Measurements from ENCODE around the gene C12orf76. TPM values are rescaled to one million over a fixed set of nuclear protein-coding genes. Genes with fewer than 3 reads are reported as not detected.

Gene C12orf76
- total and polyA plus RNA-seq, 2 of the 13 experiments (the other 11 are each of a cell fraction or from before 2014, with no cell fraction given): 15.8 to 38.4 TPM

GRCh38 chr12:110033888-110034287 is 14.4 kb downstream of the C12orf76 start:
- ATAC-seq (no peak), DNase-seq (ENCODE audit: low spot score) (no peak), FAIRE-seq (no peak)
- H3K9me3 ChIP-seq (ENCODE audit: low read length): no peaks in the 10 kb centered on the region
- no peak overlapping the region for H3K4me3 ChIP-seq (replicated peaks in 1 of 3; ENCODE audit: insufficient read depth in 1 of 3, low read depth in 2 of 3, low read length in 3 of 3)
- H3K27me3 ChIP-seq (ENCODE audit: control insufficient read depth in 1 of 2, insufficient read depth in 2 of 2, low read length in 2 of 2): no peaks in the 10 kb centered on the region
- H3K27ac ChIP-seq (ENCODE audit: extremely low read length, insufficient read depth, low read length): peak overlapping the region; percentile 75
- 91% methylated on average over 3 of the region's 3 CpGs for WGBS (ENCODE audit: low lambda C conversion rate)
- TF ChIP-seq ATF4 (CRISPR knock-in tag; IDR thresholded peaks at IDR 0.05) (no peak), AGO2 (optimal IDR thresholded peaks at IDR 0.05; ENCODE audit: low read depth, low read length) (no peak), ELF4 (CRISPR knock-in tag; IDR thresholded peaks at IDR 0.05; ENCODE audit: borderline replicate concordance) (no peak), ZNF772 (CRISPR knock-in tag; IDR thresholded peaks at IDR 0.05) (no peak), IRF9 (CRISPR knock-in tag; IDR thresholded peaks at IDR 0.05; ENCODE audit: borderline replicate concordance) (no peak), POLR2AphosphoS5 (IDR thresholded peaks at IDR 0.05; ENCODE audit: low read depth, low read length) (no peak), ZNF572 (CRISPR knock-in tag; IDR thresholded peaks at IDR 0.05) (no peak), CAMTA2 (CRISPR knock-in tag; IDR thresholded peaks at IDR 0.05; ENCODE audit: borderline replicate concordance) (no peak), ZSCAN22 (CRISPR knock-in tag; IDR thresholded peaks at IDR 0.05) (no peak), RBM22 (optimal IDR thresholded peaks at IDR 0.05; ENCODE audit: low read length) (no peak), MLLT10 (CRISPR knock-in tag; IDR thresholded peaks at IDR 0.05) (no peak), ATF5 (CRISPR knock-in tag; IDR thresholded peaks at IDR 0.05; ENCODE audit: low read depth) (no peak), ZNF331 (CRISPR knock-in tag; IDR thresholded peaks at IDR 0.05) (no peak)
- no peak overlapping the region for H2AFZ ChIP-seq (ENCODE audit: low read length)
- H3K4me1 ChIP-seq (ENCODE audit: insufficient read depth, low read length): peaks cover 47% of the 10 kb centered on the region
- H3K9ac ChIP-seq (ENCODE audit: insufficient read depth, low read depth, low read length): no peak overlapping the region
- intact Hi-C loops (cut with micrococcal nuclease; ENCODE audit: unreplicated experiment): no loop called here
- H4K20me1 ChIP-seq (ENCODE audit: insufficient read depth, low read length): no peaks in the 10 kb centered on the region
- H3K36me3 ChIP-seq (replicated peaks in 1 of 2; ENCODE audit: control insufficient read depth in 1 of 2, insufficient read depth in 2 of 2, low read length in 2 of 2): peaks cover 9 to 38% of the 10 kb centered on the region in 2 experiments
- CTCF ChIA-PET (ENCODE audit: low intra/inter-chr PET ratio, low total read pairs): no interaction called here
- H3K4me2 ChIP-seq (ENCODE audit: low read depth, low read length): no peak overlapping the region
- peaks cover 2% of the 10 kb centered on the region for H3K79me2 ChIP-seq (ENCODE audit: insufficient read depth, low read length)
- no TSS peak for BruUV-seq (replicated peaks)
- in situ Hi-C loops (cut with HindIII; ENCODE audit: extremely low pct_ligation_motif_present, low pct_unique_long_range_greater_than_20kb): no loop called here
- POLR2A ChIA-PET: no interaction called here

Data from HepG2 (cell line).